ENCODE data around the gene PTGS1. TPM values are rescaled to one million over a fixed set of nuclear protein-coding genes. Genes with fewer than 3 reads are reported as not detected.

PTGS1 gene
- total RNA-seq, 3 donors from 2014 or later (not counting 1 experiment from before 2014, with no cell fraction given), result 2.1 to 11.3 (median 9.2) TPM

- Histone ChIP-seq H3K4me1 (ENCODE audit: control insufficient read depth, insufficient read depth, low read length) (peaks cover 12% of the 10 kb centered on the region), H3K27ac (ENCODE audit: low read length) (no peak overlapping the region), H3K9me3 (ENCODE audit: control insufficient read depth, insufficient read depth, low read length) (peaks cover 4% of the 10 kb centered on the region), H3K27me3 (ENCODE audit: control insufficient read depth, insufficient read depth, low read length) (no peaks in the 10 kb centered on the region), H3K4me3 (ENCODE audit: low read length) (no peak overlapping the region), H3K36me3 (ENCODE audit: control insufficient read depth, insufficient read depth, low read length) (no peaks in the 10 kb centered on the region)
- H3K27ac Mint-ChIP-seq, result no peak overlapping the region
- intact Hi-C loops (cut with micrococcal nuclease), result no loop called here
- WGBS (ENCODE audit: insufficient coverage), result 100% methylated on average over 1 of the region's 4 CpGs
- peaks cover 0 to 14% of the 10 kb centered on the region in 2 donors for H3K4me1 Mint-ChIP-seq
- no peak for DNase-seq
- no peak for TF ChIP-seq CTCF (IDR thresholded peaks at IDR 0.05)
- H3K36me3 Mint-ChIP-seq, result no peaks in the 10 kb centered on the region
- H3K27me3 Mint-ChIP-seq (ENCODE audit: low read depth in 2 of 2), result peaks cover 0 to 6% of the 10 kb centered on the region in 2 donors
- ATAC-seq, result no peak
- H3K9me3 Mint-ChIP-seq, result peaks cover 0 to 2% of the 10 kb centered on the region in 2 donors
- no peak overlapping the region for H3K4me3 Mint-ChIP-seq
Measured at GRCh38 chr9:122380293-122380692, 9.5 kb downstream of the PTGS1 start.

GRCh38 chr9:122381206-122381950 lies 10.6 kb downstream of the PTGS1 start:
- no peak overlapping the region for H3K4me3 ChIP-seq (ENCODE audit: low read length)
- WGBS (ENCODE audit: insufficient coverage), result 93% methylated on average over 14 of the region's 14 CpGs
- no peaks in the 10 kb centered on the region for H3K27me3 ChIP-seq (ENCODE audit: control insufficient read depth, insufficient read depth, low read length)
- Mint-ChIP-seq H3K36me3 (no peaks in the 10 kb centered on the region), H3K9me3 (peaks cover 0 to 2% of the 10 kb centered on the region in 2 donors), H3K27ac (no peak overlapping the region), H3K27me3 (ENCODE audit: low read depth in 2 of 2) (peaks cover 0 to 2% of the 10 kb centered on the region in 2 donors), H3K4me1 (peaks cover 0 to 14% of the 10 kb centered on the region in 2 donors), H3K4me3 (no peak overlapping the region)
- peaks cover 4% of the 10 kb centered on the region for H3K9me3 ChIP-seq (ENCODE audit: control insufficient read depth, insufficient read depth, low read length)
- intact Hi-C loops (cut with micrococcal nuclease), result no loop called here
- H3K36me3 ChIP-seq (ENCODE audit: control insufficient read depth, insufficient read depth, low read length), result no peaks in the 10 kb centered on the region
- ATAC-seq, result no peak
- no peak for TF ChIP-seq CTCF (IDR thresholded peaks at IDR 0.05)
- no peak for DNase-seq
- H3K4me1 ChIP-seq (ENCODE audit: control insufficient read depth, insufficient read depth, low read length), result peaks cover 6% of the 10 kb centered on the region
- H3K27ac ChIP-seq (ENCODE audit: low read length), result no peak overlapping the region

GRCh38 chr9:122382901-122383850 lies 12.4 kb downstream of the PTGS1 start:
- Histone ChIP-seq H3K4me1 (ENCODE audit: control insufficient read depth, insufficient read depth, low read length) (no peaks in the 10 kb centered on the region), H3K4me3 (ENCODE audit: low read length) (no peak overlapping the region), H3K27ac (ENCODE audit: low read length) (no peak overlapping the region), H3K9me3 (ENCODE audit: control insufficient read depth, insufficient read depth, low read length) (peaks cover 4% of the 10 kb centered on the region), H3K27me3 (ENCODE audit: control insufficient read depth, insufficient read depth, low read length) (no peaks in the 10 kb centered on the region), H3K36me3 (ENCODE audit: control insufficient read depth, insufficient read depth, low read length) (no peaks in the 10 kb centered on the region)
- Mint-ChIP-seq H3K4me1 (peaks cover 0 to 3% of the 10 kb centered on the region in 2 donors), H3K27ac (no peak overlapping the region), H3K36me3 (no peaks in the 10 kb centered on the region), H3K4me3 (no peak overlapping the region), H3K27me3 (ENCODE audit: low read depth in 2 of 2) (no peaks in the 10 kb centered on the region), H3K9me3 (peaks cover 0 to 2% of the 10 kb centered on the region in 2 donors)
- DNase-seq (no peak), ATAC-seq (no peak)
- no peak for TF ChIP-seq CTCF (IDR thresholded peaks at IDR 0.05)
- intact Hi-C loops (cut with micrococcal nuclease), result no loop called here
- 81% methylated on average over 16 of the region's 16 CpGs for WGBS (ENCODE audit: insufficient coverage)

Data from natural killer cell (primary cell).